ENCODE measurements around the gene RHEB.

DNA sequence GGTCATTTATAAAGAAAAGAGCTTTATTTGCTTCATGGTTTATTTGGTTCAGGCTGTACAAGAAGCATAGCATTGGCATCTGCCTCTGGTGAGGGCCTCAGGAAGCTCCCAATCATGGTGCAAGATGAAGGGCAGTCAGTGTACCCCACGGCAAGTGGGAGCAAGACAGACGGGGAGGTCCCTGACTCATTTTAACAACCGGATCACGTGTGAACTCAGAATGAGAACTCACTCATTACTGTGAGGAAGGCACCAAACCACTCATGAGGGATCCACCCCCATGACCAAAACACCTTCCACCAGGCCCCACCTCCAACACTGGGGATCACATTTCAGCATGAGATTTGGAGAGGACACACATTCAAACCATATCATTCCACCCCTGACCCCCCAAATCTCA lies 64.0 kb downstream of the RHEB start:
- TF ChIP-seq, protein P1, sequence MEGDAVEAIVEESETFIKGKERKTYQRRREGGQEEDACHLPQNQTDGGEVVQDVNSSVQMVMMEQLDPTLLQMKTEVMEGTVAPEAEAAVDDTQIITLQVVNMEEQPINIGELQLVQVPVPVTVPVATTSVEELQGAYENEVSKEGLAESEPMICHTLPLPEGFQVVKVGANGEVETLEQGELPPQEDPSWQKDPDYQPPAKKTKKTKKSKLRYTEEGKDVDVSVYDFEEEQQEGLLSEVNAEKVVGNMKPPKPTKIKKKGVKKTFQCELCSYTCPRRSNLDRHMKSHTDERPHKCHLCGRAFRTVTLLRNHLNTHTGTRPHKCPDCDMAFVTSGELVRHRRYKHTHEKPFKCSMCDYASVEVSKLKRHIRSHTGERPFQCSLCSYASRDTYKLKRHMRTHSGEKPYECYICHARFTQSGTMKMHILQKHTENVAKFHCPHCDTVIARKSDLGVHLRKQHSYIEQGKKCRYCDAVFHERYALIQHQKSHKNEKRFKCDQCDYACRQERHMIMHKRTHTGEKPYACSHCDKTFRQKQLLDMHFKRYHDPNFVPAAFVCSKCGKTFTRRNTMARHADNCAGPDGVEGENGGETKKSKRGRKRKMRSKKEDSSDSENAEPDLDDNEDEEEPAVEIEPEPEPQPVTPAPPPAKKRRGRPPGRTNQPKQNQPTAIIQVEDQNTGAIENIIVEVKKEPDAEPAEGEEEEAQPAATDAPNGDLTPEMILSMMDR (conservative IDR thresholded peaks at IDR 0.05; ENCODE audit: low read depth, low read length), result no peak
- TF ChIP-seq EZH2phosphoT487 (IDR thresholded peaks at IDR 0.05; ENCODE audit: borderline replicate concordance, low read length), result no peak
- TF ChIP-seq EZH2 (IDR thresholded peaks at IDR 0.05; ENCODE audit: low read length, unreplicated experiment), result no peak

Measured in PC-3 (cell line).